GM21367 (cell line): ENCODE results near the gene STARD7.
"Not testable (repeated sequence)": the region's sequence is repeated elsewhere in the genome, so short reads cannot be mapped to it uniquely, and the experiment has no call there.

ENCODE experiments used
- ATAC-seq: cut with Tn5 transposase; IDR thresholded peaks from one replicate; pipeline ENCODE4 v1.9.1; 2021; ENCODE audit not compliant: unreplicated experiment

The STARD7 gene

GRCh38 chr2:96238266-96238665 lies 29.6 kb upstream of the STARD7 start:
- no peak for ATAC-seq

- no peak for ATAC-seq
Measured at GRCh38 chr2:96236882-96237281, 28.3 kb upstream of the STARD7 start.

GRCh38 chr2:96233880-96234316 lies 25.3 kb upstream of the STARD7 start:
- ATAC-seq = peak; percentile 82

GRCh38 chr2:96233436-96233835 lies 24.8 kb upstream of the STARD7 start:
- no peak for ATAC-seq

GRCh38 chr2:96231316-96231715 lies 22.7 kb upstream of the STARD7 start:
- ATAC-seq = no peak

GRCh38 chr2:96225016-96225533 lies 16.4 kb upstream of the STARD7 start:
- peak; percentile 62 for ATAC-seq

- ATAC-seq = not testable (repeated sequence)
Measured at GRCh38 chr2:96221106-96221505, 12.5 kb upstream of the STARD7 start.

- not testable (repeated sequence) for ATAC-seq
Measured at GRCh38 chr2:96219959-96220358, 11.3 kb upstream of the STARD7 start.

- no peak for ATAC-seq
Measured at GRCh38 chr2:96218508-96219131, 10.0 kb upstream of the STARD7 start.

GRCh38 chr2:96214554-96214953 lies 5.9 kb upstream of the STARD7 start:
- ATAC-seq = no peak

GRCh38 chr2:96213379-96213778 lies 4.8 kb upstream of the STARD7 start:
- no peak for ATAC-seq

- no peak for ATAC-seq
Measured at GRCh38 chr2:96212339-96212738, 3.7 kb upstream of the STARD7 start.

GRCh38 chr2:96209729-96210085 lies 1.1 kb upstream of the STARD7 start:
- ATAC-seq = no peak

- ATAC-seq = no peak
Measured at GRCh38 chr2:96209011-96209728, 543 bp upstream of the STARD7 start.

- peak; percentile 6 for ATAC-seq
Measured at GRCh38 chr2:96207774-96208142, 869 bp downstream of the STARD7 start.

GRCh38 chr2:96207073-96207773 lies 1.4 kb downstream of the STARD7 start:
- ATAC-seq = no peak

GRCh38 chr2:96205888-96206287 lies 2.7 kb downstream of the STARD7 start:
- ATAC-seq = no peak

- ATAC-seq = no peak
Measured at GRCh38 chr2:96204836-96205624, 3.6 kb downstream of the STARD7 start.

GRCh38 chr2:96203130-96204028 lies 5.2 kb downstream of the STARD7 start:
- ATAC-seq = no peak
